HCT116 (cell line): Measurements from ENCODE around the gene INPP5D.

Experiments used
- EZH2 ChIP-seq: fragments of 200-600 bp; sonication (generic); IDR thresholded peaks from 2 replicates; pipeline ENCODE4 v1.6.1; 2017; ENCODE audit warnings: antibody characterized with exemption, mixed run types
- EZH2phosphoT487 ChIP-seq: fragments of 200-600 bp; IDR thresholded peaks from 2 replicates; pipeline ENCODE4 v1.6.1; 2018; ENCODE audit warnings: antibody characterized with exemption, borderline replicate concordance
- FOSL1 ChIP-seq: IDR thresholded peaks from 2 replicates; pipeline ENCODE4 v1.6.1; 2012; ENCODE audit warnings: low read depth
- JUND ChIP-seq: IDR thresholded peaks from 2 replicates; pipeline ENCODE4 v1.6.1; 2012
- POLR2A ChIP-seq: IDR thresholded peaks from 2 replicates; pipeline ENCODE4 v1.7.0; 2011; ENCODE audit warnings: borderline replicate concordance; ENCODE audit not compliant: insufficient read depth, insufficient read length; ENCODE audit errors: extremely low read depth
- POLR2AphosphoS5 ChIP-seq: IDR thresholded peaks from 2 replicates; pipeline ENCODE4 v1.6.1; 2011; ENCODE audit warnings: mild to moderate bottlenecking, low read depth, low read length, moderate library complexity
- RAD21 ChIP-seq: IDR thresholded peaks from 2 replicates; pipeline ENCODE4 v1.6.1; 2012; ENCODE audit warnings: low read depth, mild to moderate bottlenecking
- SP1 ChIP-seq: IDR thresholded peaks from 2 replicates; pipeline ENCODE4 v1.6.1; 2012; ENCODE audit warnings: low read depth
- TF ChIP-seq, protein P1 (sequence below), 3 experiments: fragments of 200-600 bp in 1 of 3; sonication (generic) in 1 of 3; IDR thresholded peaks in 2 of 3; conservative IDR thresholded peaks in 1 of 3; 2 replicates each; pipeline ENCODE4 v1.5.1; 2012 to 2017; ENCODE audit warnings: low read depth in 2 of 3, low read length in 2 of 3, antibody characterized with exemption in 1 of 3, borderline replicate concordance in 1 of 3, control low read depth in 1 of 3, mild to moderate bottlenecking in 1 of 3, mixed read lengths in 1 of 3, mixed run types in 1 of 3, moderate library complexity in 1 of 3; ENCODE audit not compliant: insufficient read depth in 1 of 3
- TF ChIP-seq, protein P2 (sequence below): IDR thresholded peaks from 2 replicates; pipeline ENCODE4 v1.6.1; 2012
- TF ChIP-seq, protein P3 (sequence below): IDR thresholded peaks from 2 replicates; pipeline ENCODE4 v1.6.1; 2012; ENCODE audit warnings: low read depth
- TF ChIP-seq, protein P4 (sequence below): IDR thresholded peaks from 2 replicates; pipeline ENCODE4 v1.6.1; 2012

DNA sequence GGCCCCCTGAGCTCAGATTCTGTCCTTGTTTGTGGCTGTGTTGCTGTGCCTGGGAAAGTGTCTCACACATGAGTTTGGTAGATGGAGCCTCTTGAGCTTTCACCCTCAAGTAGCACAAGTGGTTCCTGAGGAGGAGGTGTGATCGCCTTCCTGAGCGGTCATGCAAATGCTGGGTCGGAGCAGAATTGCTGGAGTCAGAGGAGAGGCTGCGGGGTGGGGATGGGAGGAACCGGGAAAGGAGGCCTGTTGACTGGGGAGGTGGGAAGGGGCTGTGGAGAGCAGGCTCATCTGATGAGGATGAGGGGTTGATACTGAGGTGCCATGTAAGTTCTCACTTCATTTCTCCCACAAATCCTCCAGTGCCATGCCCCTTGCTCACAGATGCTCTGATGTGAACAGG is 142.9 kb downstream of the INPP5D start:
- TF ChIP-seq POLR2AphosphoS5 (no peak), POLR2A (no peak), SP1 (no peak), FOSL1 (no peak), JUND (no peak), EZH2phosphoT487 (no peak), EZH2 (no peak), RAD21 (no peak)
- TF ChIP-seq, protein P1, sequence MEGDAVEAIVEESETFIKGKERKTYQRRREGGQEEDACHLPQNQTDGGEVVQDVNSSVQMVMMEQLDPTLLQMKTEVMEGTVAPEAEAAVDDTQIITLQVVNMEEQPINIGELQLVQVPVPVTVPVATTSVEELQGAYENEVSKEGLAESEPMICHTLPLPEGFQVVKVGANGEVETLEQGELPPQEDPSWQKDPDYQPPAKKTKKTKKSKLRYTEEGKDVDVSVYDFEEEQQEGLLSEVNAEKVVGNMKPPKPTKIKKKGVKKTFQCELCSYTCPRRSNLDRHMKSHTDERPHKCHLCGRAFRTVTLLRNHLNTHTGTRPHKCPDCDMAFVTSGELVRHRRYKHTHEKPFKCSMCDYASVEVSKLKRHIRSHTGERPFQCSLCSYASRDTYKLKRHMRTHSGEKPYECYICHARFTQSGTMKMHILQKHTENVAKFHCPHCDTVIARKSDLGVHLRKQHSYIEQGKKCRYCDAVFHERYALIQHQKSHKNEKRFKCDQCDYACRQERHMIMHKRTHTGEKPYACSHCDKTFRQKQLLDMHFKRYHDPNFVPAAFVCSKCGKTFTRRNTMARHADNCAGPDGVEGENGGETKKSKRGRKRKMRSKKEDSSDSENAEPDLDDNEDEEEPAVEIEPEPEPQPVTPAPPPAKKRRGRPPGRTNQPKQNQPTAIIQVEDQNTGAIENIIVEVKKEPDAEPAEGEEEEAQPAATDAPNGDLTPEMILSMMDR (IDR thresholded peaks at IDR 0.05 in 2 of 3, conservative IDR thresholded peaks at IDR 0.05 in 1 of 3; ENCODE audit: borderline replicate concordance in 1 of 3, insufficient read depth in 1 of 3, low read depth in 2 of 3, low read length in 2 of 3): no peak
- TF ChIP-seq, protein P2, sequence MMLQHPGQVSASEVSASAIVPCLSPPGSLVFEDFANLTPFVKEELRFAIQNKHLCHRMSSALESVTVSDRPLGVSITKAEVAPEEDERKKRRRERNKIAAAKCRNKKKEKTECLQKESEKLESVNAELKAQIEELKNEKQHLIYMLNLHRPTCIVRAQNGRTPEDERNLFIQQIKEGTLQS: no peak
- TF ChIP-seq, protein P3, sequence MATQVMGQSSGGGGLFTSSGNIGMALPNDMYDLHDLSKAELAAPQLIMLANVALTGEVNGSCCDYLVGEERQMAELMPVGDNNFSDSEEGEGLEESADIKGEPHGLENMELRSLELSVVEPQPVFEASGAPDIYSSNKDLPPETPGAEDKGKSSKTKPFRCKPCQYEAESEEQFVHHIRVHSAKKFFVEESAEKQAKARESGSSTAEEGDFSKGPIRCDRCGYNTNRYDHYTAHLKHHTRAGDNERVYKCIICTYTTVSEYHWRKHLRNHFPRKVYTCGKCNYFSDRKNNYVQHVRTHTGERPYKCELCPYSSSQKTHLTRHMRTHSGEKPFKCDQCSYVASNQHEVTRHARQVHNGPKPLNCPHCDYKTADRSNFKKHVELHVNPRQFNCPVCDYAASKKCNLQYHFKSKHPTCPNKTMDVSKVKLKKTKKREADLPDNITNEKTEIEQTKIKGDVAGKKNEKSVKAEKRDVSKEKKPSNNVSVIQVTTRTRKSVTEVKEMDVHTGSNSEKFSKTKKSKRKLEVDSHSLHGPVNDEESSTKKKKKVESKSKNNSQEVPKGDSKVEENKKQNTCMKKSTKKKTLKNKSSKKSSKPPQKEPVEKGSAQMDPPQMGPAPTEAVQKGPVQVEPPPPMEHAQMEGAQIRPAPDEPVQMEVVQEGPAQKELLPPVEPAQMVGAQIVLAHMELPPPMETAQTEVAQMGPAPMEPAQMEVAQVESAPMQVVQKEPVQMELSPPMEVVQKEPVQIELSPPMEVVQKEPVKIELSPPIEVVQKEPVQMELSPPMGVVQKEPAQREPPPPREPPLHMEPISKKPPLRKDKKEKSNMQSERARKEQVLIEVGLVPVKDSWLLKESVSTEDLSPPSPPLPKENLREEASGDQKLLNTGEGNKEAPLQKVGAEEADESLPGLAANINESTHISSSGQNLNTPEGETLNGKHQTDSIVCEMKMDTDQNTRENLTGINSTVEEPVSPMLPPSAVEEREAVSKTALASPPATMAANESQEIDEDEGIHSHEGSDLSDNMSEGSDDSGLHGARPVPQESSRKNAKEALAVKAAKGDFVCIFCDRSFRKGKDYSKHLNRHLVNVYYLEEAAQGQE: no peak
- TF ChIP-seq, protein P4, sequence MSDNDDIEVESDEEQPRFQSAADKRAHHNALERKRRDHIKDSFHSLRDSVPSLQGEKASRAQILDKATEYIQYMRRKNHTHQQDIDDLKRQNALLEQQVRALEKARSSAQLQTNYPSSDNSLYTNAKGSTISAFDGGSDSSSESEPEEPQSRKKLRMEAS: no peak
